ENCODE measurements around the gene GMPPA.

GMPPA gene

DNA sequence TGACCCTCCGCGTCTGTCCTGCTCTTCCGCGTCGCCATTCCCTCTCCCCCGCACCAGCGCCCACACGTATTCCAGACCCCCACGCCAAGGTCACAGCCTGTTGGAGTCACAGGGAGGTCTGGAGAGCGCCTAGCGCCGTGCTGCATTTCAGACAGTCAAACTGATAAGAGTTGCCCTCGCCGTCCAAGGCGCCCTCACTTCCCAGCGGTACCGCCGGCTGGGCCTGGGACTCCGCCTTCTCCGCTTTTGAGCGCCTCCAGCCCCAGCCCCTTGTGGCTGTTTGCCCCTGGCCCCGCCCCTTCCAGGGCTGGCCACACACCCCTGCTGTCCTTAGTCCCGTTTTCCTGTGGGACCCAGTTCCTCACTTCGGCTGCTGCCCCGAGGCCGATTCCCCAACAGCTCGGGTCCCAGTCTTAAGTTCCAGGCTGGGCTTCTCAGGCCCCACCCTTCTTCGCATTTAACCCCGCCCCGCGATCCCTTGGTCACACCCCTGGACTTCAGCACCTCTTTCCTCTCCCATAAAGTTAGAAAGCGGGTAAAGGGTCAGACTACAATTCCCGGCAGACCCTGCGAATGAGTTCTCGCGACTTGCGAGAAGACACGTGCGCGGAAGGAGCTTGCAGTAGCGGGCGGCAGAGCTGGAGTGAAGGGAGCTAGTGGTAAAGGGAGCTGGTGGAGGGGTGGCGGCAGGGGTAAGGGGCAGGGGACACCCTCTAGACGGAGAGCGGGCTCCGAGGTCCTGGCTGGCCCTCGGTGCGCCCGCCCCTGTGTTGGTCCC lies at the start of gene GMPPA:
TSS of gene GMPPA (plus strand) at position 612 of the 778 bp plus-strand sequence. CDS start 1,085 bp downstream, outside the sequence.
- peak; percentile 99 for DNase-seq

- no peak for DNase-seq
These were observed 49.1 kb upstream of the GMPPA start for GRCh38 chr2:219449609-219450008.

DNA sequence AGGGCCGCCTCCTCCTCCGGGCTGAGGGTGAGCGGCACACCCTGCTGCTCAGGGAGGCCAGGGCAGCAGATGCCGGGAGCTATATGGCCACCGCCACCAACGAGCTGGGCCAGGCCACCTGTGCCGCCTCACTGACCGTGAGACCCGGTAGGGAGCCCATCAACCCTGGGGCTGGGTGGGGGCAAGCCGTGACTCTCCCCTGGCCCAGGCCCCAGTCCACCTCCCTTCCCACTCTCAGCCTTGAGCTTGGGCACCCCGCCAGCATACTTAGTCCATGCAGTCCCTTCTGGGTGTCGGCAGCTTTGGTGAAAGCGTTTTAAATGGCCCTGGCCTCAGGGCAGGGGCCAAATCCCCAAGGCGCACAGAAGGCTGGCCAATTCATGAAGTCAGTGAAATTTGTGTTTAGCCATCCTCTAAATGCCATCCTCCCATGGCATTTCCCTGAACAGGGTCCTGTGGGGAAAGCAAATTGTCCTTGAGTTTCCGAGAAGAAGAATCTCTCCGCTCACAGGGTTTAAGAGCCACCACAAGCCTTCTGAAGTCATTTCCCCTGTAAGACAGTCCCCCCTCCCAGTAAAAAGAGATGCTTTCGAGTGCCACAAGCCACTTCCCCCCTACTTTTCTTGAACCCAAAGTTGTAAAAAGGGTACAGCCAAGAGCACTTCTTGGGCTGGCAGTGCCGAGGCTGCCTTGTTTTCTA lies 46.9 kb upstream of the GMPPA start:
- no peak for DNase-seq

- peak; percentile 99 for DNase-seq
These were observed 46.1 kb upstream of the GMPPA start for GRCh38 chr2:219452361-219453317.

DNA sequence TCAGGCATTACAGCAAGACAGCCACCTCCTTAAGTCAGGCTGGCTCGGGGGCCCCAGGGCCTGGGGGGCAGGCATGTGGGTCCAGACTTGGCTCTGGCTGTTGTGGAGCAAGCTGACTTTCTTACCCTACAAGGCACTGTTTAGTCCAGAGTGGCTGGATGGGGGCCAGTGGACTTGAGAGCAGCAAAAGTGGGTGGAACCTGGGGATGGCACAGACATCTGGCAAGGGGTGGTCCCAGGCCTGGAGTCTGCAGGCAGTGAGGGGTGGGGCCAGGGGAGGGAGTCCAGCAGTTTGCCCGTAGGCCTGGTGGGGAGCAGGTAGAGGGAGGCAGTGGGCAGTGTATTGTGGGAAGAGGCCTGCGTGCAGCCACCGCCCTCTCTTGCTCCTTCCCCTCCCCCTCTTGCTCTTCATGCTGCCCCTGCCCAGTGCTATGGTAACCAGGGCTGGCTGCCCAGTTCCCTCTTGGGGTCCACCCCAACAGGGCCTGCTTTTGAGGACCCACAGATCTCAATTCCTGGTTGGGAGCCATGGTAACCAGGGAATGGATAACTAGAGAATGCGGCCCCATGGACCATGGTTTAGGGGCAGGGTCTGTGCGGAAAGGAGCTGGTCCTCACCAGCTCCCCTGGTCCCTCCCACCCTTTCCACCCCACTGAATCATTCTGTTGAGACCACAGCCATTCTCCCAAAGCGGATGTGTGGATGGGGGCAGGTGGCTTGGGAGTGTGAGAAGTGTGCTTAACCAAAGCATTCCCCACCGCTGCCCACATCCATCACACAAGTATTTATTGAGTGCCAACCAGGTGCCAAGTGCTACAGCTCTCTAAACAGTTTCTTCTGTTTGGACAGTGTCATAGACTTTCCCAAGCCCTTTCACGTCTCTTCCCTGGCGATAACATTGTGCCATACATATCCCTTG lies 44.8 kb upstream of the GMPPA start:
- peak; percentile 96 for DNase-seq

- DNase-seq = no peak
These were observed 43.1 kb upstream of the GMPPA start for GRCh38 chr2:219455581-219455980.

DNA sequence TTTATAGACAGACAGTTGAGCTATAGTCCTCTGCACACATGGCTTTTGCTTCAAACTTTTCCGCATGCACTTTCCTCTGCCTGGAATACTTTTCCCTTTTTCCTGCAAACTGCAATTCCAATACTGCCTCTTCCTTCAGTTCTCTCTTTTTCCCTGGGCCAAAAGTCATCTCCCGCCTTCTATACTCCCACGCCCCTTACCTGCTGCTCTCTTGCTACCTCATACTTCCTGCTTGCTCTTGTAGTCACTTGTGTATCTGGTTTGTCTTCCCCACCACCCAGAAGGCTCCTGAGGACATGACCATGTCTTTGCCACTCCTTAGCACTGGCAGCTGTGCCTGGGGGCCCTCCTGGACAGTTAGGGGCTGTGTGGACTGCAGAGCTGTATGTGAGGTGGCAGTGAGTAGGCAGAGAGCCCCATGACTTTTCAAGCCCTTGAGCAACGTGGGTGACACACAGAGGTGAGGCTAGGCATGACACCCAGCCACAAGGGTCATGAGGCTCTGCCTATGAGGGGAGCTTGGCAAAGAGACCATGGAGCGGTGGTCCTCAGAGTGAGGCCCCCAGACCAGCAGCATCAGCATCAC lies 40.8 kb upstream of the GMPPA start:
- DNase-seq = no peak

- no peak for DNase-seq
These were observed 39.7 kb upstream of the GMPPA start for GRCh38 chr2:219458996-219459395.

- peak; percentile 47 for DNase-seq
These were observed 39.0 kb upstream of the GMPPA start for GRCh38 chr2:219459460-219460311.

DNA sequence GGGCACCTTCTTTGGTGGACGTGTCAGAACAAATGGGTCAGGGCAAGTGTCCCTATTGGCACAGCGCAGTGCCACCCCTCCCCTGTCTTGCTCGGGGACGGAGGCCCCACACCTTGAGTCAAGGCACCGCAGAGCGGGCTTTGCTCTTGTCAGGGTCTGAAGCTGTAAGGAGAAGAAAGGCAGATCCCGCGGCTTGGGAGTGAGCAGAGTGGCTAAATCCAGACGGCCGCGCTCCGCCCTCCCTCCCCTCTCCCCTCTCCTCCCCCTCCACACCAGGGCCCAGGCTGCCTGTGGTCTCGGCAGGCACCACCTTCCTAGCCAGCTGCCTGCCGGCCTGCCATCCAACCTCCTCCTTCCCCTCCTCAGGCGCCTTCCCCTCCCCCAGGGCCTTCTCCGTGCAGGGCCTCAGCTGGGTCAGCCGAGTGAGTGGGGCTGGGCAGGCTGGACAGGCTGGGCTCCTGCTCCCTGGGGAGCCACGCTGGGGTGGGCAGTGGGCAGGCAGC lies 38.2 kb upstream of the GMPPA start:
- DNase-seq = peak; percentile 84

DNA sequence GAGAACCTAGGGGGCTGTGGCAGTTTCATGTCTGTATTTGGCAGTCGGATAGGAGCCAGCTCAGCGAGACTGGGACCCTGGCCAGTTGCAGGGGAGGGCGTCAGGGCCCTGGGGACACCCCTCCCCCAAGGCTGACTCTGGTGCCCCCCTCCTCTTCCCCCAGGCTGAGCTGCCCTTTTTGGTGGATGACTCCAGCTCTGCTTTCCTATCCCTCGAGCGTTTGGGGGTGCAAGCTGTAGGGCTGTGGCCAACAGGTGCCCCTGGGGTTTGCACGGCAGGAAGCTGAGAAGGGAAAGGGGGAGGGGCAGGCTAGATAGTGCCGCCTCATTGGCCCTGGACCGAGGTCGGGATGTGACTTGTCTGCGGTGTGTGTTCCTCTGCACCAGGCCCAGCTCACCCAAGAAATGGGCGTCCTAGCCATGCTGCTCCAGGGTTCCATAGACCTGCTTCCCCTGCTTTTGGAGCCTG lies 37.6 kb upstream of the GMPPA start:
- peak; percentile 69 for DNase-seq

GRCh38 chr2:219461669-219462068 lies 37.0 kb upstream of the GMPPA start:
- DNase-seq = no peak

DNA sequence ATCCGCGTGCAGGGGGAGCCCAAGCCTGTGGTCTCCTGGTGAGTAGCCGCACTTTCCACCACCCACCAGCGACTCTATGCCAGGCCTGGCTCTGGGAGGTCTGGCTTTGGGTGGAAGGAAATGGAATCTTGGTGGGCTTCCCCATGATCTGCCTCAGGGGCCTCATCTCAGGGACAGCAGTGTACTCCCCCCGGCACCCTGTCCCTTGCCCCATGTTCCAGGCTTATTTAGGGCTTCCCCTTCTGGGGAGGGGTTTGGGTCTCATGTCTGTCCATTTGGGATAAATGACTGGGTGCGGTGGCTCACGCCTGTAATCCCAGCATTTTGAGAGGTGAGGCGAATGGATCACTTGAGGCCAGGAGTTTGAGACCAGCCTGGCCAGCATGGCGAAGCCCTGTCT lies 36.3 kb upstream of the GMPPA start:
- no peak for DNase-seq

GRCh38 chr2:219464286-219465032 lies 34.2 kb upstream of the GMPPA start:
- DNase-seq = no peak

DNA sequence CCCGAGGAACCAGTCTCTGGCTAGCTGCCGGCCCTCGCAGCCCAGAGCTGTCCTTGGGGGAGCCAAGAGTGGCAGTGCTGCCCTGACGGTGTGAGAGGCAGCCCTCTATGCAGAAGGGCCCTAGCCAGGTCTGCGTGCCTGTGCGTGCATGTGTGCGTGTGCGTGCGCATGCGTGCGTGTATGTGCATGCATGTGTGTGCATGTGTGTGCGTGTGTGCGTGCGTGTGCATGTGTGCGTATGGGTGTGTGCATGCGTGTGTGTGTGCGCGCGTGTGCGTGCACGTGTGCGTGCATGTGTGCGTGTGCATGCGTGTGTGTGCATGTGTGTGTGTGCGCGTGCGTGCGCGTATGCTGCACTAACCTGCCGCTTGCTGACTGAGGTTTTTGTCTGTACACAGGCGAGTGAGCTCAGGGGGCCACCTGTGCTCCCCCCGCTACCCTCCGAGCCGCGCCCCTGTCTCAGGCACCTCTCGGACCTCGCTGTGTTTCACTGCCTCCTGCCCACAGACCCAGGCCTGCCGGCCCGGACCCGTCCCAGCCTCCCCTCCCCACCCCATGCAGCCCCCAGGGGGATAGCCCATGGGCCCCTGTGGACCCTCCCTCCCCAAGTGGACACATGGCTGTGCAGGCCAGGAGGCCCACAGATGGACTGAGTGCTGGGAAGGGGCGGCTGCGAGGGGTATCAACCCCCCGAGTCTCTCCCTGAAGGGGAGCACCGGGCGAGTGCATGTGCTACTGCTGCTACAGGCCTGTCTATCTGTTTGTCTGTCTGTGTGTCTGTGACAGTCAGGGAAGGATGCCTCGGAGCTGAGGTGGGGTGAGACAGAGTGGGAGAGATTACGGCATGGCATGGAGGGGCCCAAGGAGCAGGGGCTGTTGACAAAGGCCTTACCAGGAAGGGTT lies 32.8 kb upstream of the GMPPA start:
- DNase-seq = no peak

DNA sequence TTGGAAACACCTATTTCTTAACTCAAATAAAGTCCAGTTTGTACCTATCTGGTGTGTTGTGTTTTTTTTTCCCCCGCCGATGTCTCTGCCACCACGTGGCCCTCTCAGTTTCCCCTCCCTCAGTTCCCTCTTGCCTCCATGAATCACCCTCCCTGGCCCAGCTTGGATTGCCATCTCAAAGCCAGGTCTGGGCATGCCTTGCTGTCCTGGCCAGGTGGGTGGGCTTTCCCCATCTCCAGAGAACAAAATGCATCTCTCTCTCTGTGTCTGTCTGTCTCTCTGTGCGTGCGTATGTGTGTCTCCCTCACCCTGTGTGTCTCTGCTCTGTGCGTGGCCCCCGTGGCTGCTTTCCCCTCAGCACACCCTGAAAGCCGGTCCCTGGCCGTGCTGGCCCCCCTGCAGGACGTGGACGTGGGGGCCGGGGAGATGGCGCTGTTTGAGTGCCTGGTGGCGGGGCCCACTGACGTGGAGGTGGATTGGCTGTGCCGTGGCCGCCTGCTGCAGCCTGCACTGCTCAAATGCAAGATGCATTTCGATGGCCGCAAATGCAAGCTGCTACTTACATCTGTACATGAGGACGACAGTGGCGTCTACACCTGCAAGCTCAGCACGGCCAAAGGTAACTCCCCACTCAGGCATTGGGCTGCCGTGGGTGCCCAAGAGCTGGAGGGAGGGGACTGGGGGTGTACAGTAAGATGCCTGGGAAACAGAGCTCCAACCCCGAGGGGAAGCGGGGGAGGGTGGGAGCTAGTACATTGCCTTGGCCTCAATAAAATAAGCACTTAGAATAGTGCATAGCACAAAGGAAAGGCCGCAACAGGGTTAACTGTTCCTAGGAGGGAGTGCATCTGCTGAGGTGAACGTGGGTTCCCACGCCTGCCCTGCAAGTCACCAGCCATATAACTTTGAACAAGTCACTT lies 31.6 kb upstream of the GMPPA start:
- DNase-seq = no peak

- DNase-seq = no peak
These were observed 31.0 kb upstream of the GMPPA start for GRCh38 chr2:219467736-219468075.
